ENCODE data around the gene SLC6A20.

SLC6A20 gene

DNA sequence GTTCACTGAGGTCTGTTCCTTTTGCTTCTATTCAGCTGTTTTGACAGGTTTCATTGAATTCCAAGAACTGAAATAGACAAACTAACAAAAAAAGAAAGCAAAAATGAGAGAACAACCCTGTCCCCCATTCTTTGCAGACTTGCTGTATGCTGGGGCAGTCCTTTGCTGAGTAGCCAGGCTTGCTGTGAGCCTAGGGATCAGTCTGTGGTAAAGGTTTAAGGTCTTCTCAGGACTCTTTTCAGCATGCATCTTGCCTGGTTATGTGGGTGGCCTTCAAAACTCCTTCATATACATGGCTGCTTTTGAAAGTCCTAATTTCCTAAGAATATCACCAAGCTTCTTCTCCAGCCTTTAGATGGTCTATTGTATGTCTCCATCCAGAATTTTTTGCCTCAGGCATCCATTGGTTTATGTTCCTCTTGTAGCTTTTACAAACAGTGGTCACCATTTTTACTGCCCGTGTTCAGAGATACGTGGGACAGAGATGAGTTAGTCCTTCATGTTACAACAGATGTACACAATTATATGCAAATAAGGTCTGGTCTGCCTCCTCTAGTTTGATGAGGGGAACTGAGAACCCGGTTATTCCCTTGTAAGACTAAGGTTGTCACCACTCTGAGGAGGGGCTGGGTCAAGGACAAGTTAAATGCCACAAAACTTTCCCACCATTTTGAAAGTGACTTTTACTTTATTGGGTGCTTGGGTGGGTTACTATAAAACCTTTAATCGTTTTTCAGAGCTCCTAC lies 65.8 kb downstream of the SLC6A20 start:
- no peak for DNase-seq (ENCODE audit: low read depth)
- TF ChIP-seq, protein P1, sequence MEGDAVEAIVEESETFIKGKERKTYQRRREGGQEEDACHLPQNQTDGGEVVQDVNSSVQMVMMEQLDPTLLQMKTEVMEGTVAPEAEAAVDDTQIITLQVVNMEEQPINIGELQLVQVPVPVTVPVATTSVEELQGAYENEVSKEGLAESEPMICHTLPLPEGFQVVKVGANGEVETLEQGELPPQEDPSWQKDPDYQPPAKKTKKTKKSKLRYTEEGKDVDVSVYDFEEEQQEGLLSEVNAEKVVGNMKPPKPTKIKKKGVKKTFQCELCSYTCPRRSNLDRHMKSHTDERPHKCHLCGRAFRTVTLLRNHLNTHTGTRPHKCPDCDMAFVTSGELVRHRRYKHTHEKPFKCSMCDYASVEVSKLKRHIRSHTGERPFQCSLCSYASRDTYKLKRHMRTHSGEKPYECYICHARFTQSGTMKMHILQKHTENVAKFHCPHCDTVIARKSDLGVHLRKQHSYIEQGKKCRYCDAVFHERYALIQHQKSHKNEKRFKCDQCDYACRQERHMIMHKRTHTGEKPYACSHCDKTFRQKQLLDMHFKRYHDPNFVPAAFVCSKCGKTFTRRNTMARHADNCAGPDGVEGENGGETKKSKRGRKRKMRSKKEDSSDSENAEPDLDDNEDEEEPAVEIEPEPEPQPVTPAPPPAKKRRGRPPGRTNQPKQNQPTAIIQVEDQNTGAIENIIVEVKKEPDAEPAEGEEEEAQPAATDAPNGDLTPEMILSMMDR (IDR thresholded peaks at IDR 0.05; ENCODE audit: low read length, missing control alignments) = no peak
- no peak overlapping the region for H3K4me3 ChIP-seq (replicated peaks; ENCODE audit: low read depth, low read length)

DNA sequence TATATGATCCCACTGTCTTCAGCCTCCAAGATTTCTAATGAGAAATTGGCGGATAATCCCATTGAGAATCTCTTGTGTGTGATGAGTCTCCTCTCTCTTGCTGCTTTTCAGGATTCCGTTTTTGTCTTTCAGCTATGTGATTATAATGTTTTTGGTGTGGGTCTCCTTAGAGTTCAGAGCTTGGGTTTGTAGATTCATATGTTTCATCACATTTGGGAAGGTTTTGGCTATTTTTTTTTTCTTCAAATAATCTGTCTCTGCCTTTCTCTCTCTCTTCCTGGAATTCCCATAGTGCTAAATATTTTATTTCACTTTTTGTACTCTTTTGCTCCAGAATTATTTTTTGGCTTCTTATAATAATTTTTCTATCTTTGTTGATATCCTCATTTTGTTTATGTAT lies 66.7 kb downstream of the SLC6A20 start:
- no peak overlapping the region for H3K4me3 ChIP-seq (replicated peaks; ENCODE audit: low read depth, low read length)
- DNase-seq (ENCODE audit: low read depth) = no peak
- TF ChIP-seq, protein P1 (IDR thresholded peaks at IDR 0.05; ENCODE audit: low read length, missing control alignments) = no peak

DNA sequence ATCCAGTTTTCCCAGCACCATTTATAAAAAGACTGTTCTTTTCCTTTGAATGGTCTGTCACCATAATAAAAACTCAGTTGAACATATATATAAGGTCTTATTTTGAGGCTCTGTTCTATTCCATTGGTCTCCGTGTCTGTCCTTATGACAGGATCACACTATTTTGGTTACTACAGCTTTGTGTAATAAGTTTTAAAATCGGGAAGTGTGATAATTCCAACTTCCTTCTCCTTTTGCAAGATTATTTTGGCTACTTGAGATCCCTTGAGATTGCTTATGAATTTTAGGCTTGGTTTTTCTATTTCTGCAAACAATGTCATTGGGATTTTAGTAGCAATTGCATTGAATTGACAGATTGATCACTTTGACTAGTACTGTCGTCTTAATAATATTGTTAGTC lies 71.4 kb downstream of the SLC6A20 start:
- no peak for DNase-seq (ENCODE audit: low read depth)
- no peak overlapping the region for H3K4me3 ChIP-seq (replicated peaks; ENCODE audit: low read depth, low read length)
- TF ChIP-seq, protein P1 (IDR thresholded peaks at IDR 0.05; ENCODE audit: low read length, missing control alignments) = no peak

DNA sequence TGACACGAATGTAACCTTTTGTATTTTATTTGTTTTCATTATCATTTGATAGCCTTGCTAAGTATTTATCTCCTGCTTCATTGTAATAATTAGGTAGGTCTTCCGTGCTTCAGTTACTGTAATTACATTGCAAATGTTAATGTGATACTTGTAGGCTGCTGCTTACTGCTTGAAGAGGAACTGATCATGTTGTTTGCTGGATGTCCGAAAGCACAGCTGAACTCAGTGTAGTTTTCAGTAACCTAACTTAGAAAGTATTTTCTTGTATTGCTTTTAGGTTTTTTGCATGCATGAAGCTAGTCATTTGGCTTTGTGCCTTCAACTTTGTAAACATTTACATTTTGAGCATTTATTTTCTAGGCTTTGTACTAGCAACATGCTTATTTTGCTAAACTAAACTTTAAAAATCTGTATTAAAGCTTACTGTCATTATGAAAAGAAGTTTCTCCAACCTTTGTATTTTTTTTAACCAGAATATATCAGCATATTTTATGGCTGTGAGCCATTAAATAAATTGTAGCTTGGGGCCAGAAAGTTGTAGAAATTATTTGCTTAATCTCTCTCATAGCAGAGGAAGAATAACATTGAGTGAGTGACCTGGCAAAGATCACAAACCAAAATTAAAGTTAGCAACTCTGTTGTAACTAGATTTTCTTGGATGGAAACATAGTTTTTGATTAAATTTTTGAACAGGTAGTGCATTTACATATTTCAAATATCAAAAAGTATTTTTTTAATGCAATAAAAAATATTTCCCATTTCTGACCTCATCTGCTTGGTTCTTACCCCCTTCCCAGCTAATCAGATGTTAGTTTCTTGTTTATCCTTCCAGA lies 76.5 kb downstream of the SLC6A20 start:
- TF ChIP-seq, protein P1 (IDR thresholded peaks at IDR 0.05; ENCODE audit: low read length, missing control alignments) = no peak
- no peak overlapping the region for H3K4me3 ChIP-seq (replicated peaks; ENCODE audit: low read depth, low read length)
- DNase-seq (ENCODE audit: low read depth) = no peak

DNA sequence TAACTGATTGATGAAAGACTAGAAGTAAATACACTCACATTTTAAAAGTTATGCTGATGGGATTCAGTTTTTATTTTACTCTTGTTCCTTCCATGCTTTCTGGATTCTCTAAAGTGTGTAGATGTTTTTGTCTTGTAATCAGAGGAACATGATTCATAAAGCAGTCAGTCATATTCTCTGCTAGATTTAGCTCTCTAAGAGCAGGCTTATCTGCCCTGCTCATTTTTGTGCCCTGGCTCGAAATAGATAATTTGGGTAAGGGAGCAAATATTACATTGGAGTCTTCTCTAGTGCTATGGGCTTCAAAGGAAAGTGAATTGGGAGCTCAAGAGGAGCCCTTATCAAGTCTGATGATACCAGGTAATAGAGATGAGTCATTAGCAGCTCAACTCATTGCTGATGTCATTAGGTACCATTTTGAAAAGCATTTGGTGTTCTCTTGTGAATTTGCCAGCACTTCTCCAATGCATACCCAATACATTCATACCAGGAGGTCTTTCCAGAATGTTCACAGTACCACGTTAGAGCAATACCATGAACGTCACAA lies 79.5 kb downstream of the SLC6A20 start:
- no peak for DNase-seq (ENCODE audit: low read depth)
- TF ChIP-seq, protein P1 (IDR thresholded peaks at IDR 0.05; ENCODE audit: low read length, missing control alignments) = no peak
- H3K4me3 ChIP-seq (replicated peaks; ENCODE audit: low read depth, low read length) = no peak overlapping the region

DNA sequence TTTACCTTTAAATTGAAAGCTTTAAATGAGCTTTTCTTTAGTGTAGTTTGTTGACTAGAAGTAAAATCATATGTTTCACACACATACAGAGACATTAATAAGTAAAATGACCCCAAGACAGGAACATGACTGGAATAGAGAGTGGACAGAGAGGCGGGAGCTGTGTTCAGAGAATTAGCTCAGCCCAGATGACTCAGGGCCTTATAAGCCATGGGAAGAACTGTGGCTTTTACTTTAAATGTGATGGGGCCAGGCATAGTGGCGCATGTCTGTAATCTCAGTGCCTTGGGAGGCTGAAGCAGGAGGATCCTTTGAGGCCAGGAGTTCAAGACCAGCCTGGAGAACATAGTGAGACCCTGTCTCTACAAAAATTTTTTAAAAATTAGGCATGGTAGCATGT lies 80.4 kb downstream of the SLC6A20 start:
- TF ChIP-seq, protein P1 (IDR thresholded peaks at IDR 0.05; ENCODE audit: low read length, missing control alignments) = no peak
- DNase-seq (ENCODE audit: low read depth) = no peak
- H3K4me3 ChIP-seq (replicated peaks; ENCODE audit: low read depth, low read length) = no peak overlapping the region
